SU-DHL-6 (cell line): Measurements from ENCODE around the gene DEPDC4.

Experiments used
- H2AFZ ChIP-seq: fragments of 200-600 bp; sonication (generic); 2 replicates; pipeline ENCODE4 v1.6.1; 2014; ENCODE audit warnings: low read depth, mild to moderate bottlenecking, moderate library complexity, mixed read lengths, antibody characterized with exemption, low read length; ENCODE audit not compliant: severe bottlenecking
- H3F3A ChIP-seq: fragments of 200-600 bp; shearing (Covaris generic); 2 replicates; pipeline ENCODE4 v1.6.0; 2016; ENCODE audit warnings: antibody characterized with exemption, mild to moderate bottlenecking; ENCODE audit not compliant: insufficient read depth
- H3K27ac ChIP-seq: fragments of 200-600 bp; sonication (generic); 2 replicates; pipeline ENCODE4 v1.5.1; 2016; ENCODE audit warnings: low read depth, mild to moderate bottlenecking, low read length, moderate library complexity, mixed read lengths
- H3K27me3 ChIP-seq: fragments of 200-600 bp; sonication (generic), shearing (Covaris generic); 2 replicates; pipeline ENCODE4 v1.6.0; 2014; ENCODE audit warnings: mild to moderate bottlenecking, low read length
- H3K36me3 ChIP-seq: fragments of 200-600 bp; sonication (generic); 2 replicates; pipeline ENCODE4 v1.6.1; 2014; ENCODE audit warnings: mild to moderate bottlenecking, low read length, mixed read lengths
- H3K4me2 ChIP-seq: fragments of 300-600, 200-600 bp; shearing (Covaris generic), sonication (generic); 2 replicates; pipeline ENCODE4 v1.6.0; 2014; ENCODE audit warnings: low read length, low read depth, mild to moderate bottlenecking; ENCODE audit not compliant: poor library complexity, severe bottlenecking
- H3K4me3 ChIP-seq: fragments of 200-600 bp; sonication (generic); 2 replicates; pipeline ENCODE4 v1.5.1; 2014; ENCODE audit warnings: antibody characterized with exemption, low read length, mild to moderate bottlenecking, mixed read lengths; ENCODE audit not compliant: insufficient read depth, poor library complexity, severe bottlenecking
- H3K79me2 ChIP-seq: fragments of 200-600 bp; sonication (generic); 2 replicates; pipeline ENCODE4 v1.6.1; 2014; ENCODE audit warnings: mild to moderate bottlenecking, low read length, moderate library complexity; ENCODE audit not compliant: insufficient read depth
- H3K9ac ChIP-seq: fragments of 200-600 bp; sonication (generic); 2 replicates; pipeline ENCODE4 v1.7.0; 2014; ENCODE audit warnings: mild to moderate bottlenecking, low read length
- H3K9me2 ChIP-seq: fragments of 200-600 bp; sonication (generic); replicated peaks from 2 replicates; pipeline ENCODE4 v1.6.1; 2014; ENCODE audit warnings: low read length; ENCODE audit not compliant: insufficient read depth
- H3K9me3 ChIP-seq: fragments of 200-600 bp; sonication (generic); 2 replicates; pipeline ENCODE4 v1.6.1; 2014; ENCODE audit warnings: low read length, mixed read lengths; ENCODE audit not compliant: insufficient read depth
- H4K20me1 ChIP-seq: fragments of 200-600 bp; sonication (generic); 2 replicates; pipeline ENCODE4 v1.6.1; 2014; ENCODE audit warnings: low read depth, mild to moderate bottlenecking, antibody characterized with exemption, low read length, moderate library complexity, mixed read lengths
- EZH2phosphoT487 ChIP-seq: fragments of 200-600 bp; sonication (generic), shearing (Covaris generic); conservative IDR thresholded peaks from 2 replicates; pipeline ENCODE4 v1.6.1; 2018; ENCODE audit warnings: mild to moderate bottlenecking, antibody characterized with exemption, low read length, moderate library complexity, mixed read lengths
- TF ChIP-seq, protein P1 (sequence below): fragments of 200-600 bp; sonication (generic); IDR thresholded peaks from one replicate; pipeline ENCODE4 v1.5.1; 2017; ENCODE audit warnings: antibody characterized with exemption, mild to moderate bottlenecking, low read length, moderate library complexity; ENCODE audit not compliant: insufficient read depth, poor library complexity, severe bottlenecking

Gene DEPDC4

GRCh38 chr12:100243137-100243536, 23.7 kb downstream of the DEPDC4 start:
- no peak overlapping the region for H2AFZ ChIP-seq

GRCh38 chr12:100239589-100239988, 27.3 kb downstream of the DEPDC4 start:
- no peaks in the 10 kb centered on the region for H3K79me2 ChIP-seq
- no peaks in the 10 kb centered on the region for H3K27me3 ChIP-seq
- no peaks in the 10 kb centered on the region for H3K36me3 ChIP-seq
- no peak for TF ChIP-seq EZH2phosphoT487
- TF ChIP-seq, protein P1, sequence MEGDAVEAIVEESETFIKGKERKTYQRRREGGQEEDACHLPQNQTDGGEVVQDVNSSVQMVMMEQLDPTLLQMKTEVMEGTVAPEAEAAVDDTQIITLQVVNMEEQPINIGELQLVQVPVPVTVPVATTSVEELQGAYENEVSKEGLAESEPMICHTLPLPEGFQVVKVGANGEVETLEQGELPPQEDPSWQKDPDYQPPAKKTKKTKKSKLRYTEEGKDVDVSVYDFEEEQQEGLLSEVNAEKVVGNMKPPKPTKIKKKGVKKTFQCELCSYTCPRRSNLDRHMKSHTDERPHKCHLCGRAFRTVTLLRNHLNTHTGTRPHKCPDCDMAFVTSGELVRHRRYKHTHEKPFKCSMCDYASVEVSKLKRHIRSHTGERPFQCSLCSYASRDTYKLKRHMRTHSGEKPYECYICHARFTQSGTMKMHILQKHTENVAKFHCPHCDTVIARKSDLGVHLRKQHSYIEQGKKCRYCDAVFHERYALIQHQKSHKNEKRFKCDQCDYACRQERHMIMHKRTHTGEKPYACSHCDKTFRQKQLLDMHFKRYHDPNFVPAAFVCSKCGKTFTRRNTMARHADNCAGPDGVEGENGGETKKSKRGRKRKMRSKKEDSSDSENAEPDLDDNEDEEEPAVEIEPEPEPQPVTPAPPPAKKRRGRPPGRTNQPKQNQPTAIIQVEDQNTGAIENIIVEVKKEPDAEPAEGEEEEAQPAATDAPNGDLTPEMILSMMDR, result no peak
- H2AFZ ChIP-seq, result no peak overlapping the region
- H3K9me3 ChIP-seq, result no peaks in the 10 kb centered on the region
- H3K4me2 ChIP-seq, result no peak overlapping the region
- H3K4me3 ChIP-seq, result no peak overlapping the region
- H3K27ac ChIP-seq, result no peak overlapping the region
- no peaks in the 10 kb centered on the region for H3F3A ChIP-seq
- no peaks in the 10 kb centered on the region for H4K20me1 ChIP-seq
- H3K9me2 ChIP-seq, result no peaks in the 10 kb centered on the region
- no peak overlapping the region for H3K9ac ChIP-seq

More at GRCh38 chr12:100243137-100243536, 23.7 kb downstream of the DEPDC4 start:
- Histone ChIP-seq H3K4me2 (no peak overlapping the region), H3F3A (no peaks in the 10 kb centered on the region), H4K20me1 (no peaks in the 10 kb centered on the region), H3K79me2 (no peaks in the 10 kb centered on the region), H3K9ac (no peak overlapping the region), H3K4me3 (no peak overlapping the region), H3K27me3 (no peaks in the 10 kb centered on the region), H3K9me3 (no peaks in the 10 kb centered on the region), H3K27ac (no peak overlapping the region), H3K9me2 (no peaks in the 10 kb centered on the region), H3K36me3 (no peaks in the 10 kb centered on the region)
- TF ChIP-seq, protein P1, result no peak
- no peak for TF ChIP-seq EZH2phosphoT487

DNA sequence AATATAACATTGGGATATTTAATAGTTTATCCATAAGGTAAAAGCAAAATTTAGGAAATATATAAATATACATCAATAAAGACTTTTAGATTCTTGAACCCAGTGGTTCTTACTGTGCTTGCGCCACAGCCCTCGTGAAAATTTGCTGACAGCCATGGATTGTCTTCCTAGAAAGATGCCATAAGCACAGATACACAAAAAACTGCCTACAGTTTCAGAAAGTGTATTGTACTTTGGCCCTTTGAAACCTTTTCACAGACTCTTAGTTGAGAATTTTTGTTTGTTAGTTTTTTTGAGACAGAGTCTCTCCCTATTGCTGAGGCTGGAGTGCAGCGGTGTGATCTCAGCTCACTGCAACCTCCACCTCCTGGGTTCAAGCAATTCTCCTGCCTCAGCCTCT, 28.1 kb downstream of the DEPDC4 start:
- Histone ChIP-seq H3K36me3 (no peaks in the 10 kb centered on the region), H3K27ac (no peak overlapping the region), H3K4me2 (no peak overlapping the region), H3K79me2 (no peaks in the 10 kb centered on the region), H3K9me3 (no peaks in the 10 kb centered on the region), H3K9me2 (no peaks in the 10 kb centered on the region), H2AFZ (no peak overlapping the region), H3K27me3 (no peaks in the 10 kb centered on the region), H3K9ac (no peak overlapping the region), H3F3A (no peaks in the 10 kb centered on the region), H4K20me1 (no peaks in the 10 kb centered on the region), H3K4me3 (no peak overlapping the region)
- no peak for TF ChIP-seq EZH2phosphoT487
- TF ChIP-seq, protein P1, result no peak
